ENCODE data around the gene IGFLR1.
"Not testable (repeated sequence)": the region's sequence is repeated elsewhere in the genome, so short reads cannot be mapped to it uniquely, and the experiment has no call there.

The IGFLR1 gene

DNA sequence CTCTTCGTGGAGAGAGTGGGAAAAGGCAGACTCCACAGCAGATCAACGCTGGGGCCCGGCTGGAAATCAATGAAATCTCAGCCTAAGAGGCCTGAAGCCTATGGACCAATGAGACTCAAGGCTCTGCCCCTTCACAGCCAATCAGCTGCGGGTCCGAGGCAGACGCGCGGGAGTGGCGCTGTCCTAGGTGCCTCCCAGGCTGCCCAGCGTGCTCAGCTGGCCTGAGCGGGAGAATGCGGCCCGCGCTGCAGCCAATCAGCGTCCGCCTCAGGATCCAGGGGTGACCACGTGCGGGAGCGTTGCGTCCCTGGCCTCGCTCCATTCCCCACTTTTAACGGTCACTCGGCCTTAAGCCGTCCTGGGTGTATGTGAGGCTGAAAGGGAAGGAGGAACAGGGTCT, 38.0 kb downstream of the IGFLR1 start, which contains the start of gene ZBTB32:
Gene ZBTB32 (plus strand): TSS at position 341 of the 400 bp plus-strand sequence. CDS start 10,069 bp downstream, outside the sequence.
- no peak for DNase-seq (ENCODE audit: low read depth)

GRCh38 chr19:35703343-35703742, 38.9 kb downstream of the IGFLR1 start:
- DNase-seq (ENCODE audit: low read depth) = no peak

- DNase-seq (ENCODE audit: low read depth) = peak; percentile 86
These were observed 39.8 kb downstream of the IGFLR1 start for GRCh38 chr19:35702223-35703012.

DNA sequence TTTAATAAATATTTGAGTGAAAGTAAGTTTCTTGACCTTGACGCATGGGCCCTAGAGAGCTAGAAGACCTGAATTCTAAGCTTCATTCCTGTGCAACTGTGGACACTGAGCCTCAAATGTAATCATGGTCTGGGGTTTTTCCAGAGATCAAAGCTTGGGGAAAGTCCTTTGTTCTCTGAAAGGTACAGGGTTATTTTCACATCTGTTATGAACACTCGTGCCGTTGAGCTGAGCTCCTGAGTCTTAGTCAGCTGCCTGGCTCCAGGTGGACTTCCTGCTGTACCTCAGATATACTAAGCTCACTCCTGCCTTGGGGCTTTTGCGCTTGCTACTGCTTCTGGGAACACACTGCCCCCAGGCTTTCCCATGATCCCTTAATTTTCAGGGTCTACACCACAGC, 45.4 kb downstream of the IGFLR1 start:
- DNase-seq (ENCODE audit: low read depth) = no peak

GRCh38 chr19:35695895-35696422, 46.3 kb downstream of the IGFLR1 start:
- no peak for DNase-seq (ENCODE audit: low read depth)

- peak; percentile 81 for DNase-seq (ENCODE audit: low read depth)
These were observed 48.2 kb downstream of the IGFLR1 start for GRCh38 chr19:35693835-35694599.

- DNase-seq (ENCODE audit: low read depth) = no peak
These were observed 48.8 kb downstream of the IGFLR1 start for GRCh38 chr19:35693422-35693821.

GRCh38 chr19:35692010-35692409, 50.2 kb downstream of the IGFLR1 start:
- no peak for DNase-seq (ENCODE audit: low read depth)

DNA sequence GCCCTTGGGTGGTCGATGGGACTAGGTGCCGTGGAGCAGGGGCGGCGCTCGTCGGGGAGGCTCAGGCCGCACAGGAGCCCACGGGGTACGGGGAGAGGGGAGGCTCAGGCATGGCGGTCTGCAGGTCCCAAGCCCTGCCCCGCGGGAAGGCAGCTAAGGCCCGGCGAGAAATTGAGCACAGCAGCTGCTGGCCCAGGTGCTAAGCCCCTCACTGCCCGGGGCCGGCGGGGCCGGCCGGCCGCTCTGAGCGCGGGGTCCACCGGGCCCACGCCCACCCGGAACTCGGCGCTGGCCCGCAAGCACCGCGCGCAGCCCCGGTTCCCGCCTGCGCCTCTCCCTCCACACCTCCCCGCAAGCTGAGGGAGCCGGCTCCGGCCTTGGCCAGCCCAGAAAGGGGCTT, 51.1 kb downstream of the IGFLR1 start:
- DNase-seq (ENCODE audit: low read depth) = not testable (repeated sequence)

GRCh38 chr19:35689836-35690235, 52.4 kb downstream of the IGFLR1 start:
- DNase-seq (ENCODE audit: low read depth) = no peak
